ENCODE measurements around the gene NAALADL1. TPM values are rescaled to one million over a fixed set of nuclear protein-coding genes. Genes with fewer than 3 reads are reported as not detected.

The NAALADL1 gene, protein sequence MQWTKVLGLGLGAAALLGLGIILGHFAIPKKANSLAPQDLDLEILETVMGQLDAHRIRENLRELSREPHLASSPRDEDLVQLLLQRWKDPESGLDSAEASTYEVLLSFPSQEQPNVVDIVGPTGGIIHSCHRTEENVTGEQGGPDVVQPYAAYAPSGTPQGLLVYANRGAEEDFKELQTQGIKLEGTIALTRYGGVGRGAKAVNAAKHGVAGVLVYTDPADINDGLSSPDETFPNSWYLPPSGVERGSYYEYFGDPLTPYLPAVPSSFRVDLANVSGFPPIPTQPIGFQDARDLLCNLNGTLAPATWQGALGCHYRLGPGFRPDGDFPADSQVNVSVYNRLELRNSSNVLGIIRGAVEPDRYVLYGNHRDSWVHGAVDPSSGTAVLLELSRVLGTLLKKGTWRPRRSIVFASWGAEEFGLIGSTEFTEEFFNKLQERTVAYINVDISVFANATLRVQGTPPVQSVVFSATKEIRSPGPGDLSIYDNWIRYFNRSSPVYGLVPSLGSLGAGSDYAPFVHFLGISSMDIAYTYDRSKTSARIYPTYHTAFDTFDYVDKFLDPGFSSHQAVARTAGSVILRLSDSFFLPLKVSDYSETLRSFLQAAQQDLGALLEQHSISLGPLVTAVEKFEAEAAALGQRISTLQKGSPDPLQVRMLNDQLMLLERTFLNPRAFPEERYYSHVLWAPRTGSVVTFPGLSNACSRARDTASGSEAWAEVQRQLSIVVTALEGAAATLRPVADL
- polyA plus RNA-seq (2013, experiment 1 of 2), result 0.40 TPM
- polyA plus RNA-seq (2013, experiment 2 of 2), result 0.29 TPM

DNA sequence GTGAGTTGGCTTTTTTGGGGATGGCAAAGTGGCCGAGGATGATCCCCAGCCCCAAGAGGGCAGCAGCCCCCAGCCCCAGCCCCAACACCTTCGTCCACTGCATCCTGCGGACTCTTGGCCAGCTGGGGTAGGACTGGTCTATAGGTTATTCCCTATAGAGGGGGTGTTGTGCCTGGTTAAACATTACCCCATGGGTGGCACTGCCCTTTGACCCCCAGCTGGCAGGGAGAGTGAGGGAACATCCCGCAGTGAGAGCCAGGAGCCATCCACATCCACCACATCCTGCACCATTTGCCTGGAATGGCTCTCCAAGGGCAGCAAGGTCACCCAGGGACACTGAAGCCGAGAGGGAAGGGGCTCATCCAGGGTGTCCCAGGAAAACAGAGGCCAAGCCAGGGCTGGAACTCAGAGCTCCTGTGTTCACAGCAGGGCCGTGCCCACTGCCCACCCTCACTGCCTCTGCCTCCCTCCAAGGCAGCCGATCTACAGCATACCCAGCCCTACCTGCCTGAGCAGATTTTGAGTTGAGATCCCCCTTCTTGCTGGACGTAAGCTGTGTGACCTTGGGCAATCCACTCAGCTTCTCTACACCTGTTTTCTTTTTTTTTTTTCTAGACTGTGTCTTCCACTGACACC, at the start of gene NAALADL1:
Gene NAALADL1 (minus strand): TSS at position 135 of the 636 bp plus-strand sequence. CDS start 32 bp downstream, at position 103.
- Histone ChIP-seq H3K14ac (ENCODE audit: low read length in 2 of 2) (no peak within 1 kb of the TSS), H3K36me3 (ENCODE audit: control insufficient read depth in 1 of 2, insufficient read depth in 2 of 2, low read depth in 1 of 2, low read length in 2 of 2) (no peaks in the 10 kb centered on the region), H3K4me1 (ENCODE audit: control insufficient read depth, insufficient read depth, low read depth, low read length) (peaks cover 1% of the 10 kb centered on the region), H3K9ac (ENCODE audit: low read length) (no peak within 1 kb of the TSS), H3K27ac (ENCODE audit: low read length, poor library complexity, severe bottlenecking) (no peak within 1 kb of the TSS), H3K79me1 (replicated peaks; ENCODE audit: low read length, poor library complexity, severe bottlenecking) (no peaks in the 10 kb centered on the region), H2AK5ac (ENCODE audit: low read length, severe bottlenecking) (no peak within 1 kb of the TSS), H2BK15ac (ENCODE audit: low read depth, poor library complexity, severe bottlenecking) (no peak within 1 kb of the TSS), H2BK5ac (ENCODE audit: low read depth, low read length, poor library complexity, severe bottlenecking) (no peak within 1 kb of the TSS), H3K23ac (ENCODE audit: low read length in 2 of 2) (no peak within 1 kb of the TSS), H4K8ac (ENCODE audit: low read length) (no peak within 1 kb of the TSS), H3K18ac (ENCODE audit: low read depth in 1 of 2, low read length in 2 of 2) (no peak within 1 kb of the TSS), H3K27me3 (ENCODE audit: control insufficient read depth in 1 of 2, insufficient read depth in 1 of 2, low read length in 2 of 2) (peaks cover 14 to 32% of the 10 kb centered on the region in 2 experiments), H3K4ac (ENCODE audit: low read depth in 1 of 2, low read length in 2 of 2) (no peak within 1 kb of the TSS), H4K91ac (ENCODE audit: low read length) (no peak within 1 kb of the TSS), H2BK12ac (ENCODE audit: low read length in 2 of 2) (no peak within 1 kb of the TSS), H3K4me3 (ENCODE audit: insufficient read depth in 1 of 2, low read depth in 1 of 2, low read length in 2 of 2) (no peak within 1 kb of the TSS), H2AFZ (ENCODE audit: low read depth, low read length) (no peak within 1 kb of the TSS), H3K4me2 (ENCODE audit: low read length, poor library complexity, severe bottlenecking) (no peak within 1 kb of the TSS), H3K9me3 (ENCODE audit: control insufficient read depth, low read length) (no peaks in the 10 kb centered on the region), H2BK120ac (ENCODE audit: low read depth, low read length) (no peak within 1 kb of the TSS)
- 90% methylated on average over 5 of the region's 8 CpGs for WGBS
- no peak for DNase-seq

DNA sequence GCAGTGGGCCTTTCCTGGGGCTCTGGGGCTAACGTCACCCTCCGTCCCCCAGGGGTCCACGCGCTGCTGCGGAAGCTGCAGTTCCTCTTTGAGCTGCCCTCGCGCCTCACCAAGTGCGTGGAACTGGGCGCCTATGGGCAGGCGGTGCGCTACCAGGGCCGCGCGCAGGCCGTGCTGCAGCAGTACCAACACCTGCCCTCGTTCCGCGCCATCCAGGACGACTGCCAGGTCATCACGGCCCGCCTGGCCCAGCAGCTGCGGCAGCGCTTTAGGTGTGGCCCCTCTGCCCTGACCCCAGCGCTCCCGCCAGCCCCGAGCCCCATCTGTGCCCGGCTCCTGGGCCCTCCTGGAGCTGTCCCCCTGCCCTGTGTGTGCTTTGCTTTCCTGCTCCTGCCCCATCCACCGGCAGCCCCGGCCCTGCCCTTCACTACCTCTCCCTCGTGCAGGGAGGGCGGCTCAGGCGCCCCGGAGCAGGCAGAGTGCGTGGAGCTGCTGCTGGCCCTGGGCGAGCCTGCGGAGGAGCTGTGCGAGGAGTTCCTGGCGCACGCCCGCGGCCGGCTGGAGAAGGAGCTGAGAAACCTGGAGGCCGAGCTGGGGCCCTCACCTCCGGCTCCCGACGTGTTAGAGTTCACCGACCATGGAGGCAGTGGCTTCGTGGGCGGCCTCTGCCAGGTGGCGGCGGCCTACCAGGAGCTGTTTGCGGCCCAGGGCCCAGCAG, 49.6 kb upstream of the NAALADL1 start:
- Histone ChIP-seq H2BK15ac (ENCODE audit: low read depth, poor library complexity, severe bottlenecking) (peak overlapping the region; percentile 12), H2BK120ac (ENCODE audit: low read depth, low read length) (no peak overlapping the region), H2AK5ac (ENCODE audit: low read length, severe bottlenecking) (no peak overlapping the region), H4K91ac (ENCODE audit: low read length) (peak overlapping the region; percentile 93), H3K18ac (ENCODE audit: low read depth in 1 of 2, low read length in 2 of 2) (no peak overlapping the region), H3K79me1 (replicated peaks; ENCODE audit: low read length, poor library complexity, severe bottlenecking) (peaks cover 40% of the 10 kb centered on the region), H2BK12ac (ENCODE audit: low read length in 2 of 2) (no peak overlapping the region), H3K4me1 (ENCODE audit: control insufficient read depth, insufficient read depth, low read depth, low read length) (peaks cover 19% of the 10 kb centered on the region), H3K4me2 (ENCODE audit: low read length, poor library complexity, severe bottlenecking) (no peak overlapping the region), H3K27me3 (ENCODE audit: control insufficient read depth in 1 of 2, insufficient read depth in 1 of 2, low read length in 2 of 2) (no peaks in the 10 kb centered on the region), H3K14ac (ENCODE audit: low read length in 2 of 2) (no peak overlapping the region), H2AFZ (ENCODE audit: low read depth, low read length) (no peak overlapping the region), H3K4me3 (ENCODE audit: insufficient read depth in 1 of 2, low read depth in 1 of 2, low read length in 2 of 2) (no peak overlapping the region), H3K36me3 (ENCODE audit: control insufficient read depth in 1 of 2, insufficient read depth in 2 of 2, low read depth in 1 of 2, low read length in 2 of 2) (peaks cover 21 to 44% of the 10 kb centered on the region in 2 experiments), H3K4ac (ENCODE audit: low read depth in 1 of 2, low read length in 2 of 2) (no peak overlapping the region), H2BK5ac (ENCODE audit: low read depth, low read length, poor library complexity, severe bottlenecking) (no peak overlapping the region), H3K9ac (ENCODE audit: low read length) (no peak overlapping the region), H3K27ac (ENCODE audit: low read length, poor library complexity, severe bottlenecking) (no peak overlapping the region), H4K8ac (ENCODE audit: low read length) (no peak overlapping the region), H3K9me3 (ENCODE audit: control insufficient read depth, low read length) (no peaks in the 10 kb centered on the region), H3K23ac (ENCODE audit: low read length in 2 of 2) (no peak overlapping the region)
- DNase-seq, result no peak
- 98% methylated on average over 51 of the region's 52 CpGs for WGBS

DNA sequence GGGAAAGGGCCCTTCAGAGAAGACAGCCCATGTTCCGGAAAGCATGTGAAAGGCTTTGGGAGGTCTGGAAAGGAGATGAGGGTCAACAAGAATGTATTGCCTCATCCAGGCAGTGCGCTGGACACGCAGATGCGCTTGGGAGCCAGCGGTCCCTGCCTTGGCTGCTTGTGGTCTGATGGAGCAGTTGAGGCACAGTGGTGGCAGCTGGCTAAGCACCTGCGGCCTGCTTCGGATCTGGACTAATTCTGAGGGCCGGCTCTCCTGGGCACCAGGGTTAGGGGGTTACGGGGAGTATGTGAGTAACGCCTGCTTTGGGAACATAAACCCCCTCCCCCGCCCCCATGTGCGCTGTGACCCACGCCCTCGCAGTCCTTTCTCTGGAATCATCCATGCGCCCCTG, 48.7 kb upstream of the NAALADL1 start:
- no peak overlapping the region for H2BK12ac ChIP-seq (ENCODE audit: low read length in 2 of 2)
- H3K36me3 ChIP-seq (ENCODE audit: control insufficient read depth in 1 of 2, insufficient read depth in 2 of 2, low read depth in 1 of 2, low read length in 2 of 2), result peaks cover 27 to 44% of the 10 kb centered on the region in 2 experiments
- H3K14ac ChIP-seq (ENCODE audit: low read length in 2 of 2), result no peak overlapping the region
- H3K9me3 ChIP-seq (ENCODE audit: control insufficient read depth, low read length), result no peaks in the 10 kb centered on the region
- H3K79me1 ChIP-seq (replicated peaks; ENCODE audit: low read length, poor library complexity, severe bottlenecking), result peaks cover 41% of the 10 kb centered on the region
- DNase-seq, result no peak
- 97% methylated on average over 15 of the region's 15 CpGs for WGBS
- H3K9ac ChIP-seq (ENCODE audit: low read length), result no peak overlapping the region
- H2AK5ac ChIP-seq (ENCODE audit: low read length, severe bottlenecking), result no peak overlapping the region
- no peak overlapping the region for H3K23ac ChIP-seq (ENCODE audit: low read length in 2 of 2)
- H3K27me3 ChIP-seq (ENCODE audit: control insufficient read depth in 1 of 2, insufficient read depth in 1 of 2, low read length in 2 of 2), result no peaks in the 10 kb centered on the region
- no peak overlapping the region for H3K27ac ChIP-seq (ENCODE audit: low read length, poor library complexity, severe bottlenecking)
- no peak overlapping the region for H3K4me2 ChIP-seq (ENCODE audit: low read length, poor library complexity, severe bottlenecking)
- H2BK5ac ChIP-seq (ENCODE audit: low read depth, low read length, poor library complexity, severe bottlenecking), result no peak overlapping the region
- H3K18ac ChIP-seq (ENCODE audit: low read depth in 1 of 2, low read length in 2 of 2), result no peak overlapping the region
- H4K91ac ChIP-seq (ENCODE audit: low read length), result no peak overlapping the region
- H3K4ac ChIP-seq (ENCODE audit: low read depth in 1 of 2, low read length in 2 of 2), result no peak overlapping the region
- H2BK120ac ChIP-seq (ENCODE audit: low read depth, low read length), result no peak overlapping the region
- H2AFZ ChIP-seq (ENCODE audit: low read depth, low read length), result no peak overlapping the region
- no peak overlapping the region for H2BK15ac ChIP-seq (ENCODE audit: low read depth, poor library complexity, severe bottlenecking)
- H3K4me1 ChIP-seq (ENCODE audit: control insufficient read depth, insufficient read depth, low read depth, low read length), result peaks cover 13% of the 10 kb centered on the region
- no peak overlapping the region for H4K8ac ChIP-seq (ENCODE audit: low read length)
- no peak overlapping the region for H3K4me3 ChIP-seq (ENCODE audit: insufficient read depth in 1 of 2, low read depth in 1 of 2, low read length in 2 of 2)

Measured in mesenchymal stem cell (in vitro differentiated cells and primary cell).